Skeletal muscle satellite cell (primary cell): ENCODE results near the gene ENPP6.

Experiments
- H3K27me3 ChIP-seq: 2 replicates; pipeline ENCODE4 v1.7.0; 2013; ENCODE audit warnings: low read length; ENCODE audit not compliant: control insufficient read depth, insufficient read depth
- H3K36me3 ChIP-seq: 2 replicates; pipeline ENCODE4 v1.7.0; 2013; ENCODE audit warnings: mild to moderate bottlenecking, control low read depth, low read length; ENCODE audit not compliant: insufficient read depth
- H3K4me1 ChIP-seq: 2 replicates; pipeline ENCODE4 v1.7.0; 2013; ENCODE audit warnings: low read length; ENCODE audit not compliant: control insufficient read depth, insufficient read depth
- H3K4me2 ChIP-seq: 2 replicates; pipeline ENCODE4 v1.7.0; 2013; ENCODE audit warnings: mild to moderate bottlenecking, low read length
- H3K4me3 ChIP-seq: 2 replicates; pipeline ENCODE4 v1.7.0; 2013; ENCODE audit warnings: low read length
- H3K9ac ChIP-seq: 2 replicates; pipeline ENCODE4 v1.7.0; 2013; ENCODE audit warnings: mild to moderate bottlenecking, low read depth, low read length, moderate library complexity
- H3K9me3 ChIP-seq: replicated peaks from 2 replicates; pipeline ENCODE4 v1.7.0; 2013; ENCODE audit warnings: mild to moderate bottlenecking, control low read depth, low read length

The ENPP6 gene

GRCh38 chr4:184253072-184253420 is 35.4 kb upstream of the ENPP6 start:
- Histone ChIP-seq H3K4me3 (no peak overlapping the region), H3K27me3 (peaks cover 8% of the 10 kb centered on the region), H3K9me3 (no peaks in the 10 kb centered on the region), H3K4me2 (no peak overlapping the region), H3K4me1 (no peaks in the 10 kb centered on the region), H3K36me3 (no peaks in the 10 kb centered on the region), H3K9ac (no peak overlapping the region)

GRCh38 chr4:184252136-184253071 is 34.7 kb upstream of the ENPP6 start:
- Histone ChIP-seq H3K4me1 (no peaks in the 10 kb centered on the region), H3K4me2 (no peak overlapping the region), H3K4me3 (no peak overlapping the region), H3K27me3 (peaks cover 3% of the 10 kb centered on the region), H3K9me3 (no peaks in the 10 kb centered on the region), H3K9ac (no peak overlapping the region), H3K36me3 (no peaks in the 10 kb centered on the region)

GRCh38 chr4:184251670-184251980 is 34.0 kb upstream of the ENPP6 start:
- Histone ChIP-seq H3K4me2 (no peak overlapping the region), H3K4me1 (no peaks in the 10 kb centered on the region), H3K36me3 (no peaks in the 10 kb centered on the region), H3K9me3 (no peaks in the 10 kb centered on the region), H3K4me3 (no peak overlapping the region), H3K27me3 (peaks cover 2% of the 10 kb centered on the region), H3K9ac (no peak overlapping the region)

GRCh38 chr4:184250795-184251669 is 33.4 kb upstream of the ENPP6 start:
- Histone ChIP-seq H3K9me3 (no peaks in the 10 kb centered on the region), H3K4me1 (no peaks in the 10 kb centered on the region), H3K9ac (no peak overlapping the region), H3K36me3 (no peaks in the 10 kb centered on the region), H3K4me2 (no peak overlapping the region), H3K27me3 (no peaks in the 10 kb centered on the region), H3K4me3 (no peak overlapping the region)

GRCh38 chr4:184248216-184248615 is 30.5 kb upstream of the ENPP6 start:
- H3K4me1 ChIP-seq, result no peaks in the 10 kb centered on the region
- H3K4me3 ChIP-seq, result no peak overlapping the region
- H3K4me2 ChIP-seq, result no peak overlapping the region
- H3K27me3 ChIP-seq, result no peaks in the 10 kb centered on the region
- no peaks in the 10 kb centered on the region for H3K36me3 ChIP-seq
- no peak overlapping the region for H3K9ac ChIP-seq
- no peaks in the 10 kb centered on the region for H3K9me3 ChIP-seq

GRCh38 chr4:184247421-184247820 is 29.7 kb upstream of the ENPP6 start:
- no peak overlapping the region for H3K4me3 ChIP-seq
- H3K27me3 ChIP-seq, result peaks cover 7% of the 10 kb centered on the region
- H3K36me3 ChIP-seq, result no peaks in the 10 kb centered on the region
- no peak overlapping the region for H3K4me2 ChIP-seq
- H3K9ac ChIP-seq, result no peak overlapping the region
- H3K9me3 ChIP-seq, result no peaks in the 10 kb centered on the region
- H3K4me1 ChIP-seq, result no peaks in the 10 kb centered on the region

GRCh38 chr4:184246426-184246825 is 28.8 kb upstream of the ENPP6 start:
- Histone ChIP-seq H3K27me3 (peaks cover 7% of the 10 kb centered on the region), H3K9me3 (no peaks in the 10 kb centered on the region), H3K36me3 (no peaks in the 10 kb centered on the region), H3K4me1 (no peaks in the 10 kb centered on the region), H3K4me3 (no peak overlapping the region), H3K4me2 (no peak overlapping the region), H3K9ac (no peak overlapping the region)

- H3K36me3 ChIP-seq, result no peaks in the 10 kb centered on the region
- no peak overlapping the region for H3K9ac ChIP-seq
- peaks cover 13% of the 10 kb centered on the region for H3K27me3 ChIP-seq
- H3K9me3 ChIP-seq, result no peaks in the 10 kb centered on the region
- no peak overlapping the region for H3K4me3 ChIP-seq
- no peaks in the 10 kb centered on the region for H3K4me1 ChIP-seq
- H3K4me2 ChIP-seq, result no peak overlapping the region
Measured at GRCh38 chr4:184238072-184238745, 20.5 kb upstream of the ENPP6 start.

- Histone ChIP-seq H3K4me2 (no peak overlapping the region), H3K4me3 (no peak overlapping the region), H3K27me3 (peaks cover 8% of the 10 kb centered on the region), H3K36me3 (no peaks in the 10 kb centered on the region), H3K9ac (no peak overlapping the region), H3K9me3 (no peaks in the 10 kb centered on the region), H3K4me1 (no peaks in the 10 kb centered on the region)
Measured at GRCh38 chr4:184237612-184238011, 19.9 kb upstream of the ENPP6 start.

- no peaks in the 10 kb centered on the region for H3K36me3 ChIP-seq
Measured at GRCh38 chr4:184235526-184235925, 17.9 kb upstream of the ENPP6 start.

GRCh38 chr4:184234155-184234554 is 16.5 kb upstream of the ENPP6 start:
- Histone ChIP-seq H3K36me3 (no peaks in the 10 kb centered on the region), H3K4me1 (no peaks in the 10 kb centered on the region), H3K4me2 (no peak overlapping the region), H3K9me3 (no peaks in the 10 kb centered on the region), H3K4me3 (no peak overlapping the region), H3K27me3 (peaks cover 6% of the 10 kb centered on the region), H3K9ac (no peak overlapping the region)

More at GRCh38 chr4:184235526-184235925, 17.9 kb upstream of the ENPP6 start:
- H3K4me3 ChIP-seq, result no peak overlapping the region
- no peaks in the 10 kb centered on the region for H3K9me3 ChIP-seq
- H3K4me2 ChIP-seq, result no peak overlapping the region
- no peak overlapping the region for H3K9ac ChIP-seq
- peaks cover 6% of the 10 kb centered on the region for H3K27me3 ChIP-seq
- H3K4me1 ChIP-seq, result no peaks in the 10 kb centered on the region
